H1 (cell line): ENCODE measurements around the gene KLHL35. TPM values are rescaled to one million over a fixed set of nuclear protein-coding genes. Genes with fewer than 3 reads are reported as not detected.

Experiments
- CHD1 ChIP-seq: IDR thresholded peaks from 2 replicates; pipeline ENCODE4 v1.6.1; 2012; ENCODE audit warnings: low read depth, low read length, improper control_type of control experiment
- EZH2 ChIP-seq: fragments of 200-600 bp; sonication (generic); IDR thresholded peaks from 2 replicates; pipeline ENCODE4 v1.7.1; 2012; ENCODE audit warnings: low read depth, mild to moderate bottlenecking, moderate library complexity, low read length, inconsistent platforms; ENCODE audit not compliant: severe bottlenecking
- NANOG ChIP-seq: IDR thresholded peaks from 2 replicates; pipeline ENCODE4 v1.6.1; 2011; ENCODE audit warnings: low read length, low read depth, mild to moderate bottlenecking, inconsistent platforms; ENCODE audit not compliant: insufficient read depth, poor library complexity, severe bottlenecking
- POU5F1 ChIP-seq: IDR thresholded peaks from 2 replicates; pipeline ENCODE4 v1.6.1; 2011; ENCODE audit warnings: low read depth, mild to moderate bottlenecking, low read length, moderate library complexity
- RAD21 ChIP-seq, 2 experiments: IDR thresholded peaks in 1 of 2; conservative IDR thresholded peaks in 1 of 2; 2 replicates each; pipeline ENCODE4 v1.6.1; 2011; ENCODE audit warnings: low read depth in 2 of 2, low read length in 2 of 2, improper control_type of control experiment in 1 of 2, inconsistent platforms in 1 of 2, mild to moderate bottlenecking in 1 of 2, moderate library complexity in 1 of 2
- TAF7 ChIP-seq: optimal IDR thresholded peaks from 2 replicates; pipeline ENCODE3; 2011; ENCODE audit warnings: low read depth, mild to moderate bottlenecking, inconsistent platforms, low read length, moderate library complexity, borderline replicate concordance
- polyA plus RNA-seq, 7 experiments: library from polyadenylated mRNA; depleted of rRNA in 3 of 7; stranded (reverse) in 5 of 7; unstranded in 2 of 7; fragments of >200 nt in 5 of 7; fragments of 200-250 nt in 2 of 7; gene quantifications; 1 replicate in 5 of 7; 2 replicates in 1 of 7; 4 replicates in 1 of 7; pipeline versions ENCODE4 v1.2.1 to v1.2.3, GENCODE V29; 2011 to 2013; ENCODE audit warnings: missing spikeins in 2 of 7, mixed read lengths in 2 of 7
- total RNA-seq: library from RNA; stranded (reverse); fragmentation: NEBNext Ultra II Directional; extraction: Animal tissue kit (Norgen Biotek cat#: 25700); gene quantifications from 2 replicates; pipeline ENCODE4 v1.2.1, GENCODE V29; 2021

The KLHL35 gene
- total and polyA plus RNA-seq, 2 of the 8 experiments (the other 6 are each of a cell fraction or from before 2014, with no cell fraction given) = 0.35 to 0.41 TPM

DNA sequence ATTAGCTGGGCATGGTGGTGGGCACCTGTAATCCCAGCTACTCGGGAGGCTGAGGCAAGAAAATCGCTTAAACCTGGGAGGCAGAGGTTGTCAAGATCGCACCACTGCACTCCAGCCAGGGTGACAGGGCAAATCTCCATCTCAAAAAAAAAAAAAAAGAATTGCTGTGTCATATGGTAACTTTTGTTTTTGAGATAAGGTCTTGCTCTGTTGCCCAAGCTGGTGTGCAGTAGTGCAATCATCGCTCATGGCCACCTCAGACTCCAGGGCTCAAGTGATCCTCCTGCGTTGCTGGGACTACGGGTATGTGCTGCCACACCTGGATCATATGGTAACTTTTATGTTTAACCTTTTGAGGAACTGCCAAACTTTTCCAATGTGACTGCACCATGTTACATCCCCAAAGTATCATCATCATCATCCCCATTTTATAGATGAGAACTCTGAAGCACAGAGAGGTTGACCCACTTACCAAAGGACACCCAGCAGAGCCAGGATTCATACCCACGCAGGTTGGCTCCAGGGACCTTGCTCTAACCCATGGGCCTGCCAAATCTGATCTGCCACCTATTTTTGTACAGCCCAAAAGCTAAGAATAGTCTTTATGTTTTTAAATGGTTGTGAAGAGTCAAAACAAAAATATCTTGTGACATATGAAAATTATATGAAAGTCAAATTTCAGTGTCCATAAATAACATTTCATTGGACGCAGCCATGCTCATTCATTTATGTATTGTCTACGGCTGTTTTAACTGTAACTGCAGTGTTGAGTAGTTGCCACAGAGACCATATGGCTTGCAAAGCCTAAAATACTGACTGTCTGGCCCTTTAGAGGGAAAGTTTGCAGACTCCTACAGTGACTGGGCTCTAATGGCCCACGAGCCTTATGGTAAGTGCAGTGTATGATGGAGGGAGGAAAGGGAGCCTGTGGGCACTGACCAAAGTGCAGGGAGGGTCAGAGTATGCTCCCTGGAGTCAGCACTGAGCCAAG lies 47.5 kb upstream of the KLHL35 start (continued):
- no peak for TF ChIP-seq CHD1
- TF ChIP-seq EZH2 = no peak
- TF ChIP-seq TAF7 = no peak
- no peak for TF ChIP-seq NANOG
- no peak for TF ChIP-seq RAD21 (IDR thresholded peaks at IDR 0.05 in 1 of 2, conservative IDR thresholded peaks at IDR 0.05 in 1 of 2; ENCODE audit: low read depth in 2 of 2, low read length in 2 of 2)
- no peak for TF ChIP-seq POU5F1
- TF ChIP-seq, all 59 proteins: peak for 0
